ENCODE data around the gene KCND3.

KCND3 gene

DNA sequence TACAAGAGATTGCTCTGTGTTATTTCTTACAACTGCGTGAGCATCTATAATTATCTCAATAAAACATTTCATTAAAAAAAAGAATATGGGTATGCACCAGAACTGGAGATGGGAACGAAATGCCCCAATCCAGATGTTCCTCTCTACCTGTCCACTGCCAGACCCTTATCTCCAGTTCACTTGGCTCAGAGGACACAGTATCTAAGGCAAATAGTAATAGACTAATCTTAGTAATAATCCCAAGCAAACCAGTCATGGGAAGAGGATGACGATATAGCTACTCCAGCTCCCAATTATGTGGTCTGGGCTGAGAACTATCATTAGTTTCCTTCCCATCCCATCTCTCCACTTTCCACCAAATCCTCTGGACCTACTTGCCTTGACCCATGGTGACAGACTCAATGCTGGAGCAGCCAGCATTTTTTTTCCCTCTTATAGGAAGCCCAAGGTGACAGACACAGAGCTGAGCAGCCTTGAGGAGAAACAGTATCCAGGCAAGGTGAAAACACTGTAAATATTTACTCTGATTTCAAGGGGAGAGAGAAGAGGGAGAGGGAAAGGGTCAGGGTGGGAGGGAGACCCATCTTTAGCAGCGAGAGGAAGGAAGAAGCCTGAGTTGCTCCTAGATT lies 205.1 kb downstream of the KCND3 start:
- DNase-seq (ENCODE audit: low read depth in 3 of 3, low spot score in 1 of 3), result no peak

DNA sequence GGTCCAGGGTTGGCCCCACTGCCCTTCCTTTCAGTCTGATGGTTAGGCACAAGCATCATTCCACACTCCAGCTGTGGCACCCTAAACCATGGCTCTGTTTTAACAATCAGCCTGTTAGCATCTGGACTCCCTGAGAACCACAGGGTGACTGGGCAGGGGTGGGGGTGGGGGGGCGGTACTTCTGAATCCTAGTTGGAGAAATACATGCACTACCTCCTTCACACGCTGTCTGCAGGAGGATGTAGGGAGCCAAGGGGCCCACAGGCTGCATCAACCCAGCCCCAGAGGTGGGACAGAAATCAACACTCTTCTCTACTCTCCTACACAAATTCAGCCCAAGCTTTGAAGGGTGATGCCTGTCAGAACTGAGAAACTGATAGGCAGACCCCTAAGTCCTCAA lies 209.9 kb downstream of the KCND3 start:
- no peak for DNase-seq (ENCODE audit: low read depth in 3 of 3, low spot score in 1 of 3)

DNA sequence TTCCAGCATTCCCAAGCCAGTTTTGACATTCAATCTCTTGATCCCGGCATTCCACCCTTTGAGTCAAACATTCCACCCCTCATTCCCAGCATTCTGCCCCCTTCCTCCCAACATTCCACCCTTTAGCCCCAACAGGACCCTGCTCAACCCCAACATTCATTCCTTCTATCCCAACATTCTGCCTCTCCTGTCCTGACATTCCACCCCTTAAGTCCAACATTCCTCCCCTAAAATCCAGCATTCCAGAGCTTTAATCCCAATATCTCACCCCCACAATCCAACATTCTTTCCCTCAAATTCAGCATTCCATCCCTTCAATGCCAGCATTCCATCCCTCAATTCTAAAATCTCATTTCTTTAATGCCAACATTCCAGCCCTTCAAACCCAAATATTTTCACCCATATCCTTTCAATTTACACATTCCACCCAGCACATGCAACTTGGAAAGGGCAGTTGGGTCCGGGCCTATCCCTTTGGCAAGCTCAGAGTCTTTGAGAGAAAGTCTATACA lies 210.9 kb downstream of the KCND3 start:
- DNase-seq (ENCODE audit: low read depth in 3 of 3, low spot score in 1 of 3), result no peak

DNA sequence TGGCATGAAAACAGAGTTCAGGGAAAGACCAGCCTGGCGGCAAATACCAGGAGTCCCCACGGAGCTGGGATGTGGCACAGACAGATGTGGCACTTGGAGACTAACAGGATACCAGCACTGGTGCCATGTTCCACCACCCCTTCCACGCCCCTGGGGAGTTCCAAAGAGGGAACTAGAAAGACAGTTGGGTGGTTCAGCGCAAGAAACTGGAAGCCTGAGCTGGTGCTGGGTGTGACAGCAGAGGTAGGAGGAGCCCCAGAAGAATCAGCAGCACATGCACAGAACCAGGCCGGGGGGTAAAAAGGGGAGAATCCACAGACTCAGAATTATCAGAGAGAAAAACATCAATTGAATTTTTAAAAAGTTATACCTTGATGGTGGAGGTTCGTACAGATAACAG lies 211.4 kb downstream of the KCND3 start:
- DNase-seq (ENCODE audit: low read depth in 3 of 3, low spot score in 1 of 3), result no peak

DNA sequence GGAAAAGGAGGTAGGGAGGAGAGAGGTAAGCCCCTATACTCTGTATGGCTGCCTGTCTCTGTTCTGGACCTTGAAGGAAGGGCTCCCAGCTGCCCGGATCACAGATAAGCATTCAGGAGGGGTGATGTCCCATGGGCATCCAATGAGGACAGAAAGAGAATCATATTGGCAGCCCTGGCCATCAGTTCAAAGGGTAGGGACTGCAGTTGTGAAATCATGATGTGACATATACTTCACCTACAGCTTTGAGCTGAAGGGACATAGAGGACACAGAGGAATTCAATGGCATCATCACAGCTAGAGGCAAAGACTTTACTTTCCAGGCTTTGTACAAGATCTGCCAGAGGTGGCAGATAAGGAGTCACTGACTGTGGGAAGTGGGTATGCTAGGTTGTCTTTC lies 212.2 kb downstream of the KCND3 start:
- no peak for DNase-seq (ENCODE audit: low read depth in 3 of 3, low spot score in 1 of 3)

DNA sequence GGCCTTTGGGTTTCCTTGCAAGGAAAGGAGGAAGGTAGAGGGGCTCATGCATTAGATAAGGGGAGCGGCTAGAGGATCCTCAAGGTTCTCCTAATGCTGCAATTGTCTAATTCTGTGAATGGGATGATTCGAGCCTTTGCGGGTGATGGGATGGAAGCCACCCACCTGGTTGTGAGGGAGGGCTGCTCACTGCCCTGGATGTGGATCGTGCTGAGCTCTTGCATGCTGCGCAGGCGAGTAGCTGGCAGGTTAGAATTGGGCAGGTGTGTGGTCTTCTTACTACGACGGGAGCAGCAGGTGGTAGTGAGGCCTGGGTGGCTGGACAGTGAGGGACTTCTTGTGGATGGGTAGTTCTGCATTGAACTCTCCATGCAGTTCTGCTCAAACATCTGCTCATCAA lies 212.6 kb downstream of the KCND3 start:
- no peak for DNase-seq (ENCODE audit: low read depth in 3 of 3, low spot score in 1 of 3)

DNA sequence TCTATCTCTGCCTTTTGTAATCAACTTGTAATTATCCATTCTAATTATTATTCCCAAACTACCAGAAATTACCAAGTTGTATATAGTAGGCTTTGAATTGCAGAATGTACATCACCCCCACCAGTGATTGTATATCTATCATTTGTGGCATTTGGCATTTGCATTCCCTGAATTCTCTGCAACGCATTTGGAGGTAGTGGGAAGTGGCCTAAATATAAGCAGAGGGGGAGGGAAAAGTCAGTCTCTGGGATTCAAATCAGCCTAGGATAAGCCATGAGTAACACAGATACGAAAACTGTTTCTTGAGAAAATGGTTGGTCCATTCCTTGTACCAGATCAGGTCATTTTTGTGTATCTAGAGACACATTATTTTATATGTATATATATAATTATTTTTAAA lies 213.1 kb downstream of the KCND3 start:
- DNase-seq (ENCODE audit: low read depth in 3 of 3, low spot score in 1 of 3), result no peak

DNA sequence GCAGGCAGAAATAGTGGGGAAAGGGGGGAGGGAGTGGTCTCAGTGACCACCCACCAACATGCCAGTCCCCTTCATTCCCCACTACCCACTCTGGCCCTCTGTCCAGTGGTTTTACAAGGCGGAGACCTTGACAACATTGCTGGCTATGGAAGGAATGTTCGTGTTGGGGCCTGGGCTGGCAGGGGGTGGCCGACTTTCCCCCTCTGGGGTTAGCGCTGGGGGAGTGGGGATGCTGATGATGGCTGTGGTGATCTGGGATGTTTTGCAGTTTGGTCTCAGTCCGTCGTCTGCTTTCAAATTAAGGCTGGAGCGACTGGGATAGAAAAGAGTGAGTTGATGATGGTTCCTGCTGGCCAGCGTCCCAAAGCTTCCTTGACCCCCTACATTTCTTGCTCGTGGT lies 213.5 kb downstream of the KCND3 start:
- no peak for DNase-seq (ENCODE audit: low read depth in 3 of 3, low spot score in 1 of 3)

DNA sequence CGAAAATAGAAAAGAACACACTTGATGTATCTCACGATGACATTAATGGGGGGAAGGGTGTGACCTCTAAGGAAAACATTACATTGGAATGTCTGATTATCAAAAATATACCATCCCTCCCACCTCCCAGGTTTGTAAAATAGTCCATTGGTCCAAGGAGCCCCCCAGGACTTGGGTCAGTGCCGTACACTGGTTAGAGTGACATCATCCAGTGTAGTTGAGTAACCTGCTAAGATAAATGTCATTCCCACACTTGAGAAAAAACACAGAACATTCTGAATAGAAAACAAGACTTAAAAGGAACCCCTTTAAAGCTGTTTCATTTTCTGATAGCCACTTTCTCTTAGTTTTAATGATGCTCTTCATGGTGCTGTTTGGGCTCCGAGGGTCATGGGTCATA lies 218.6 kb downstream of the KCND3 start:
- DNase-seq (ENCODE audit: low read depth in 3 of 3, low spot score in 1 of 3), result no peak

DNA sequence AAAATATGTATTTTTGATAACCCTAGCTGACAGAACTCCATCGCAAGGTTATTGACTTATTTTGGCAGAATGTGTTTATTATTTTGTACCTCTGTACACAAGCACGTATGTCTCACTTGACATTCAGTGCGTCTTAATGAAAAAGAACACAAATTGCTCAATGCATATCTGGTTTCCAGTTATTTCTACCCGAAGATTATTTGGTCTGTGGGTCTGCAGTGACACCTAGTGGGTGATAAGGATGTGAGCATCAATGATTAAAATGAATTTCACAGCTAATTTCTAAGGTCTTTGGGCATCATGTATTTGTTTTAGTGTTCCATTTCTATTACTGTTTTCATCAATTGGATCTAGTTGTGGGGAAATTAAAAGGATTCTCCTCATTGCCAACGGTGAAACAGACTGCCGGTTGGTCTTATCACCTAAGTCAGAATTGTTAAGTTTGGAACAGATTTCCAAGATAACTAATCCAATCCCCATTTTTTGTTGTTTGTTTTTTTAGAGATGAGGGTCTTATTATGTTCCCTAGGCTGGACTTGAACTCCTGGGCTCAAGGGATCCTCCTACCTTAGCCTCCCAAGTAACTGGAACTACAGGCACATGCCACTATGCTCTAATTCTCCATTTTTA lies 219.8 kb downstream of the KCND3 start:
- peak in 1 of 3 donors; percentile 20 for DNase-seq (ENCODE audit: low read depth in 3 of 3, low spot score in 1 of 3)

DNA sequence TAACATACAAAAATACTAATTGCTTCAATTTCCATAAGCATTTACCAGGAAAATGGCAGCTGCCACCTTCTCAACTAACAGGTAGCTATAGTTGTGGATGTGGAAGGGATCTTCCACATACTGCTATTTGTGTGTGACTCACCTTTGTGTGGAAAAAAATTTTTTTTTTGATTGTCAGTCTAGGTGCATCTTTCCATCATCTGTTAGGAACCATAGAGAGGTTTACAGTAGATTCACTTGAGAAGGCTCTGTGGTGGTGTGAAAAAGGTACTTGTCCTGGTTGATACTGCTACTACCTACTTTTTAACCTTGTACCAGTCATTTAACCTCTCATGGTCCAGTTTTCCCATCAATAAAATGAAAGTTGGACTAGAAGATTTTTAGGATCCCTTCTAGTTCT lies 220.8 kb downstream of the KCND3 start:
- DNase-seq (ENCODE audit: low read depth in 3 of 3, low spot score in 1 of 3), result no peak

DNA sequence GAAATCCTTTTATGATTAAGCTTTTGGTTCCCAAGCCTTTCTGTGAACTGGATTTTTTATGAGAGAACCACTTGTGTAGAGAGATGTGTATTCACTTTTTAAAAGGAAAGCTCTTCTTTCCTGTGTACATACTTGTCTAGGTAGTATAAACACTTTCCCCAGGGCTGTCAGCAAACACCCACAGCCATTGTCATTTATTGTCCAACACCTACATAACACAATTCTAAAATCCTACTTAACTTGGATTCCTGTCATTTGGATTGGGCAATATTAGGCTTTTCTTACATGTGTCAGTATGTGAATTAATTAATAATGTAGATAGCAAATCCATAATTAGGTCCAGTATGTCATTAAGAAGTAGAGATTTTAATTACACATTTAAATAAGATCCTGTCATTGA lies 221.4 kb downstream of the KCND3 start:
- no peak for DNase-seq (ENCODE audit: low read depth in 3 of 3, low spot score in 1 of 3)

DNA sequence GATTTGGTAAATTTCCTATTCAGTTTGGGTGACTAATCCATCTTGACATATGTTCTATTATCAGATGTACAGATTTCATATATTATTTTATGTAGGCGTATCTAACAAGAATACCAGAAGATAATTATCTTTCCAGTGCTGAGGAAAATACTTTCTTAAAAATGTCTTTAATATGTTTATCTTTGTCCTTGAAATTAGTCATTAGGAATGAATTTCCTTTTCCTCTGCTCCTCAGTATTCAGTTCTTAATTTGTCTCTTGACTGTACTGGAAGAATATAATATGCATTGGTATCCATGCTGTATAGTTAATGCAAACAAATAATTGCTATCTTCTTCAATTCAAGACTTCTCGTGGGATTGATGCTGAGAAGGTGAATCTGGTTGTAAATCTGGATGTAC lies 227.1 kb downstream of the KCND3 start:
- no peak for DNase-seq (ENCODE audit: low read depth in 3 of 3, low spot score in 1 of 3)

DNA sequence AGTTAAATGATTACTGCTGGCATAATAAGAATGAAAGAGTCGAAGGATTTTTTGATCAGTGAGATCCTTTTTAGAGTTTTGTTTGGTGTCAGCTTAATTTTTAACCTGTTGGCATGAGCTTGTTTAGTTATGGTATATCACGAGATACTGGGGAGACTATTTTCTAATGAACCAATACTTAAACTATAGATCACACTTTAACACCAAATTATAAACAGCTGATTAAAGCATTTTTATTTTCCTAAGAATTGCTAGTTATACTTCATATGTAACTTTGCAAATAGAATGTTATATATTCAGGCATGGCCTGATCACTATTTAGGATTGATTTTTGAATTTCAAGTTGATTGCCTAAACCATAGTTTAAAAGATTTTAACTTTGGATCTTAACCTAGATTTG lies 227.8 kb downstream of the KCND3 start:
- no peak for DNase-seq (ENCODE audit: low read depth in 3 of 3, low spot score in 1 of 3)

DNA sequence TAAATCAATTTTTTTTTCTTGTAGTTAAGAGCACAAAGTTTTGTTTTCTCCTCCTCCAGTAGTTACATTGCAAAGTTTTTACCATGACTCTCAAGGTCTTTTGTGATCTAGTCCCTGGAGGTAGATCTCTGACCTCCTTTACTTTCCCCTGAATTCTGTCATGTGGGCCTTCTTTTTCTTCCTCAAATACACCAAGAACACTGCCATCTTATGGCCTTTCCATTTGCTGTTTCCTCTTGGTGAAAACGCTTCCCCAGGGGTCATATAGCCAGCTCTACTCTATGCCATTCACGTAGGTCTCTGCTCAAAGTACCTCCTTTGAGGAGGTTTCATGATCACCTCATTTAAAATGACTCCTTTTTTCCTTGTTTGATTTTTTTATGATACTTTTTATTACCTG lies 231.1 kb downstream of the KCND3 start:
- no peak for DNase-seq (ENCODE audit: low read depth in 3 of 3, low spot score in 1 of 3)

DNA sequence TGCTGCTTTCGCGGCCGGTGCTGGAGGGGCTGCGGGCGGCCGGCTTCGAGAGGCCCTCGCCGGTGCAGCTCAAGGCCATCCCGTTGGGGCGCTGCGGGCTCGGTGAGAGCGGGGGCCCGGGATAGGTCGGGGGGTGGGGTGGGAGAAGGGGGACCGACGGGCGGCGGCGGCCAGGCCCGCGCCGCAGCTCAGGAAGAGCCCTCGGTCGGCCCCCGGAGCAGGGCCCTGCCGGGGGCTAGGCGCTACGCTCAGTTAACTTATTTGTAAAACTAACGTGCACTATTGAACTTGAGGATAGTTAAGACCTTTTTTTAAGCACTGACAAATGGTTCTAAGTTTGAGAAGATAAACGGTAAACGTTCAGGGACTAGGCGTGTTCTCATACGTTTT lies 233.3 kb downstream of the KCND3 start:
- DNase-seq (ENCODE audit: low read depth in 3 of 3, low spot score in 1 of 3), result no peak

DNA sequence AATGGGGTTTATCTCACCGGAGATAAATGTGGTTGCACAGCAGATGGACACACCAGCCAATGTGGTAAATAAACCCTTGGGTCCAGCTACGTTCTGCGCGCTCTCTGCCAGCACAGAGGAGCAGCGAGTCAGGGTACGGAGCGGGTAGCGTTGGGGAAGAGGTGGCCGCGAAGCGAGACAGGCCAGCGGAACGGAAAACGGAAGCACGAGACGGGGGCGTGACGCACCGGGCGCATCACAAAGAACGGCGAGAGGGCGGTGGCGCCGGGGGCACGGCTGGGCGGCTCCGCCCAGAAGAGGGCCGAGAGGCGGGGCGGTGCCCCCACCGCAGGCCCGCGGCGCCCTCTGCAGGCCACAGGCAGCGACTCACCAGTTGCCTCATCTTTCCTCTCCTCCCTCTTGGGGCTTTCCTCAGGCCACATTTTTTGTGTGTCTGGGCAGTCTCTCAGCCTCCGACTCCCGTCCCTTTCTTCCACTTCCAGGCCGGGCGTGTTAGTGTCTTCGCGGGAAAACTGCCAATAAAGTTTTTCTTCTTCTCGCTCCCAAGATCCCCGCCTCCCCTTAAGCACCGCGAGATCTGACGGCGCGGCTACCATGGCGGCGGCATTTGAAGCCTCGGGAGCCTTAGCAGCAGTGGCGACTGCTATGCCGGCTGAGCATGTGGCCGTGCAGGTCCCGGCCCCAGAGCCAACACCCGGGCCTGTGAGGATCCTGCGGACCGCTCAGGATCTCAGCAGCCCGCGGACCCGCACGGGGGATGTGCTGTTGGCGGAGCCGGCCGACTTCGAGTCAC lies 233.9 kb downstream of the KCND3 start, which contains the start of gene DDX20:
Gene DDX20 (plus strand): TSS at position 571 of the 793 bp plus-strand sequence. CDS start 24 bp downstream, at position 595.
- peak; percentile 85 to 87 (median 86) for DNase-seq (ENCODE audit: low read depth in 3 of 3, low spot score in 1 of 3)

DNA sequence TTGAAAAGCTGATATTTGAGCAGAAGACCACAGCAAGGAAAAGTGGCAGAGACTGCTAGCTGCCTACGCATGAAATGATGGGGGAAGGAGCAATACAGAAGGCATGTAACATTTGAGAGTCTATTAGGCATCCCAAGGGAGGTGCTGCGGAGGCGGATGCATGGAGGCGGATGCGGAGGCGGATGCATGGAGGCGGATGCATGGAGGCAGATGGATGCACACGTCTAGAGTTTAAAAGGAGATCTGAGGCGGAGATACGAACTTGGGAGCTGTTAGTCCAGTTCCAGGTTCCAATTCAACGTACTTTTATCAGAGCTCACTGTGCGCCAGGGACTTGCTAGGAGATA lies 234.5 kb downstream of the KCND3 start:
- peak in 1 of 3 donors; percentile 8 for DNase-seq (ENCODE audit: low read depth in 3 of 3, low spot score in 1 of 3)

DNA sequence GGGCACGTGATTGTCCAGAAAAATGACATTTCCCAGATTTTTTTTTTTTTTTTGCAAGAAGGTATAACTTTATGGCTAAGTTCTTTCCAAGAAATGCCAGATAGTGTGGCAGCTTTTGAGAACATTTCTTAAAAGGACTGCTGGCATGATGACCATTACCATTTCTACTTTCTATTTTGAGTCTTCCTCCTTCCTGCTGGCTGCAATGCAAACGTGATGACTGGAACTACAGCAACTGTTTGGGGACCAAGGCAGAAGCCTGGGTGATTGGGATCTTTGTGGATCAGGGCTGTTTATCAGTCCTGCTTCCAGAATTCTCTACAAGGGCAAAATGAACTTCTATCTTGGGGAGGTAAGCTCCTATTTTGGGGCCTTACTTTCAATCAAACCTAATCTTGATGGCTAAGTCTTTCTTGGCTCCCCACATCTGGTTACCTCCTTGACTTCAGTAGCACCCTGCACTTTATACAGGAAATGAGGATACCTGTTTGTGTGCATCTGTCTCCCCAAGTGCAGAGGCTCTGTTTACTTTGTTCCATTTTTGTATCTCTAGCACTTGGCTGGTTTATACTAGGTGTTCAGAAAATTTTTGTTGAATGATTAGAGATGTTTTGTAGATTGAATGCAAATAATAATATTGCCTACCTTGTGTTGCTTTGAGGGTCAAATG lies 237.4 kb downstream of the KCND3 start:
- DNase-seq (ENCODE audit: low read depth in 3 of 3, low spot score in 1 of 3), result no peak

DNA sequence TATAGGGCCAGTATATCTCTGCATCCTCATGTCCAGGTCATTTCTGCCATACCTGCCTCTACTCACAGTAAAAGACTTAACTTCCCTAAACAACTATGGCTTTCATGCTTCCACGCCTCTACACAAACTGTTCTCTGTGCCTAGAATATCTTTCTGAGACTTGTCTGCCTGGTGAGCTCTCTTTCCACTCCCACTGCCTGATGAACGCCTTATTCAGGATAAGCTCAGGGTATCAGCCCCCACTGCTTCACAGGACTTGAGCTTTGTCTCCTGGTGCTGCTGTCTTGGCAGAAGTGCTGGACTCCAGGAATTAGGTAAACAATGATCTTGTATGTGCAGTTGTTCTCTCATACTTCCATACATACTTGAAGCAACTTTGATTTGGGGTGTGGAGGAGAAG lies 238.6 kb downstream of the KCND3 start:
- DNase-seq (ENCODE audit: low read depth in 3 of 3, low spot score in 1 of 3), result no peak

DNA sequence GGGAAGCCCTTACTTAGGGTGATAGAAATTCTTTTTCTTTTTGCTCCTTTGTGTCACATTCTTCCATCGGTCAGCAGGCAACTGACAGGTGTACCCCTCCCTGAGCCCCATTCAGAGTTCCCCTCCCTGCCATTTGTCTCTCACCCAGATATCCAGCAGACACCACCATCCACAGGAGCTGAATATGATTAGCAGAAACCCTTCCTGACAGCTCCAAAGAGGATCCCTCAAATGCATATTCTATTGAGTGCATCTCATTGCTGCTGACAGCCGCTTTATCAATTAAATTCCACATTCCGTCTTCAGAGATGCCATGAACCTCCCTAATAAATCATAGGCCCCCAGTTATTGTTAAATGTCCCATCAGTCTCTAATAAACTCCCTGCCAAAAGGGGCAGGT lies 239.8 kb downstream of the KCND3 start:
- DNase-seq (ENCODE audit: low read depth in 3 of 3, low spot score in 1 of 3), result no peak

DNA sequence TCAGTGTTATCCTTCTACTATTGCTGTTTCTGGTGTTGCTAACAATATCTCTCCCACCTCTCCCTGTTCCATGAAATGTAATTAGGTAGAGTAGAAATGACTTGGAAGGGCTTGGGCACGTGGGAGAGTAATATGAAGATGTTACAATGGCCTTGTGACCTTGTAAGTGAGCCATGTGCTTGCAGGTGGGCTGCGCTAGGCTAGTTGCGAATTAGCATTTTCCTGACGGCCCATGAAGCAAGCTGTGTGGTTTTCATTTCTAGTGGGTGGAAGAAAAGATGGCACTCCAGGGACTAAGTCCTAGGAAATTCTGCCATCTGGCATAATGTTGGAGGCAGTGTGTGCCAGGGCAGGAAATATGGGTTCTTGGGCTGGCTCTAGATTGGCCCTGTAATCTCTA lies 241.5 kb downstream of the KCND3 start:
- no peak for DNase-seq (ENCODE audit: low read depth in 3 of 3, low spot score in 1 of 3)

All from stimulated activated CD4-positive, alpha-beta T cell treated with anti-CD3 and anti-CD28 coated beads, TNF-alpha, amount 100 ng/mL, for 1 hour (primary cell).